ENCODE measurements around the gene IL31.
"Not testable (repeated sequence)": the region's sequence is repeated elsewhere in the genome, so short reads cannot be mapped to it uniquely, and the experiment has no call there.

Gene IL31

DNA sequence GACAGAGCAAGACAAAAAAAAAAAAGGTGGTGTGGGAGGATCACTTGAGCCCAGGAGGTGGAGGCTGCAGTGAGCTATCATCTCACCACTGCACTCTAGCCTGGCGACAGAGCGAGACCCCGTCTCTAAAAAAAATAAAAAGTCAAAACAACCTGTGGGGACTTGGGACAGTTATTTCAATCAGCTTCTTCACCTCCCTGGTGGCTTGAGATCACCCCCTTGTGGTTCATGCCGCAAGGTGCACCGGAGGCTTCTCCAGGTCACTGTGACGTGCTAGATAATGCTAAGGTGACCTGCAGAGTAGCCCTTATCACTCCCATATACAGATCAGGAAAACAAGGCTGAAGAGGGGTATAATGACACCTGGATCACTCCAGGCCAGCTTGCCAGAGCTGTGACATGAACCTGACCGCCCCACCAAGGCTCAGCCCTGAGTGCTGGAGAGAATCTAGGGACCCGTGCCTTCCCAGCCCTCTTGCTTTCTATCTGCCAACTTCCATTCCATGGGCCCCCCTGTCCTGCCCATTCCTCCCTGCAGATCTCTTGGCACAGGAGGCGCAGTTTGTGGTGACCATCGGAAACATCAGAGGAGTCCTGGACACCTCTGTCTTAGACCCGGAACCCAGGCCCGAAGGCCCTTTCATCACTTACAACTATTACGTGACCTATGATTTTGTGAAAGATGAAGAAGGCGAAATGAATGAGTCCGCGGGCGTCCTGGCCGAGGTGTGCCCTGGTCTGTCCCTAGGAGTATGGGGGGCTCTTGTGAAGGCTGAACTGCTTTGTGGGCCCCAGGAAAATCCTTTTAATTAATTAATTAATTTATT lies 17.0 kb upstream of the IL31 start:
- DNase-seq: peak; percentile 32 to 49

DNA sequence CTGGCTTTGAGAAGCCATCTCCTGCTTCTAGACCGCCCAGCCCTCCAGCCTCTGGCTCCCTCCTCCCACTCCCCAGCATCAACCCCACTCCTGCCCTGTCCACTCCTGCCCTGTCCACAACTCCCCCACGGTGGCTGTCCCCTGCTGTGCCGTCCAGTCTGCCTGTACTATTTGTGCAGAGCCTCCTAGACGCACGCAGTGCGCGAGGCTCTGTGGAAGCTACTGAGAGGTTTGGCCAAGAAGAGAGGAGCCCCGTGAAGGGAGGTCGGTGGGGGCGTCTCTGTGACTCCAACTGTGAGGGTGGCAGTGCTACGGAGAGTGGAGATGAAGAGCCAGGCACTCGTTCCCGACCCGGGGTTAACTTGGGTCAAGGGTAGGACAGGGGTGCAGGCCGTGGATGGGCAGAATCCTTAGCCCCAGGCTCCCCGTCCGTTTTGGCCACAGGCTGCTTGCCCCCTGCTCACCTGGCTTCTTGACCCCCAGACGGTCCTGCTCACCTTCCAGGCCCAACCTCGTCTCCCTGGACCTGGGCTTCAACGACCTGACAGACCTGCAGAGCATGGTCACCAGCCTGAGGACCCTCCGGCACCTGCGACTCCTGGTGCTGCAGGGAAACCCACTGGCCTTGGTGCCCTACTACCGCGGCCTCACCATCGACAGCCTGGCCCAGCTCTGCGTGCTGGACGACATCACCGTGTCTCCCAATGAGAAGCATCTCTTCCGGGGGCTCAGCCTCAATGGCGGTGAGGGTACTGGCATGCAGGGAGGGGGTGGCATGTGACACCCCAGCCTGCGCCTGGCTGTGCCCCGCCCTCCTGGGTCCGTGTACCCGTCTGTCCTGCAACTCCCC lies 15.8 kb upstream of the IL31 start:
- DNase-seq: no peak

DNA sequence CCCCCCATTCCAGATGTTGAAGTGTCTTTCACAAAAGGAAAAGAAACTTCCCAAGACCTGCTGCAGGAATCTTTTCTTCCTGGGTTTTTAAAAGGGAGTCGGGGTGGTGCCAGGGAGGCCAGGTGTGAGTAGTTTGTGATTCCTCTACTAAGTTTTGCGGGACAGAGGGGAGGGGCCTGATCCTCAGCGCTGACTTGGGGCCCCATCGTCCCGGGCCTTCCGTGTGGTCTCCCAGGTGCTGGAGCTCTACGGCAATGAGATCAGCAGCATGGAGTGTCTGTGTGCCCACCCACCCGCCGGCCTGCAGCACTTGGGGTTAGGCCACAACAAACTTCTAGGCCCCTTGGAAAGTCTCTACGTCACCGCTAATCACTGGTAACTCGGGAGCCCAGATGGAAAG lies 13.4 kb upstream of the IL31 start:
- no peak for DNase-seq

DNA sequence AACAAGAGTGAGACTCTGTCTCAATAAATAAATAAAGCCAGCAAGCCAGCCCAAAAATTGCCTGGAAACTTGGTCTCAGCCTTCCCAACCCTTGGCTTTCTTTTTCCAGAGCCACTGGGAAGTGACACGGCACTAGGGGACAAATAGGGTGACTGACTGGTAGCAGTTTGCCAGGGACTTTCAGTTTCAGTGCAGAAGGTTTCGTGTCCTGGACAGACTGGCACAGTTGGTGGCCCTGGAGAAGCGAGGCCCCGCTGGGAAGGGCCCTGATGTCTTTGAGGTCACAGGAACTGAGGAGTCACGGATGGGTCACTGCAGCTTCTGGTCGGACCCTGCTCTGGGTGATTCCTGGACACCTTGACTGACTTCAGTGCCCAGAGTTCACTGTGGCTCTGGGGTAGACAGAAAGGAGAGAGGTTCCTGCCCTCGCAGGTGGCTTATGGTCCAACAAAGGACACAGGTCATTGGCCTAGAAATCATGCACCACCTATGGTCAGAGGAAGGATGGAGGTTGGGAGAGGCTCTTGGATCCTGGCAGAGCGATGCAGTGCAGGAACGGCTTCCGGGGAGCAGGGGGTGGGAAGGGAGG lies 11.6 kb upstream of the IL31 start:
- no peak for DNase-seq

DNA sequence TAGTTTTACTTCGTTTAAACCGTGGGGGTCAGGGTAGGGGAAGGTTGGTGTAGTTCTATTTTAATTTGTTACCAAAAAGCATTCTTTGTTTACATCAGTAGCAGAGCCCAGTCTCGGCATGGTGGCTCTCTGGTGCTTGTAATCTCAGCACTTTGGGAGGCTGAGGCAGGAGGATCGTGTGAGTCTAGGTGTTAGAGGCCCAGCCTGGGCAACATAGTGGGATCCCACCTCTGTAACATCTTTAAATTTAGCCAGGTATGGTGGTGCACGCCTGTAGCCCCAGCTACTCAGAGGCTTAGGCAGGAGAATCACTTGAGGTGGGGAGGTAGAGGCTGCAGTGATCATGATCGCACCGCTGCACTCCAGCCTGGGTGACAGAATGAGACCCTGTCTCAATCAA lies 11.1 kb upstream of the IL31 start:
- DNase-seq: no peak

DNA sequence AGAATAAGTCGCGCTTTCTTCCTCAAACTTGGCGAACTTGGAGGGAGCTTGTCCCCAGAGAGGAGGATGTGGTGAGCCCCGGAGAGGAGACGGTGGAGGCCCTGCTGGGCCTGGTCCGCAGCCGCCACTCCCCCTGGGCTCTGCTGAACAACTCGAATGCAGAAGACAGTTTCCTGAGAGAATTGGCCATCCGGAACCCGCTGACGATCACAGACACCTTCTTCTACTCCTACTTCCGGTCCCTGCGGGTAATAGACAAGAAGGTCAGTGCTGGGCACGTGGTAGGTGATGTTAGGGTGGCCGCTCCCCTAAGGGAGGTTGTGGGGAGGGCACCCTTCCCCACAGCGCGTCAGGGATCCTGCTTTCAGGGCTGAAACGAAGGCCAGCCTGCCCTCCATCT lies 10.5 kb upstream of the IL31 start:
- no peak for DNase-seq

DNA sequence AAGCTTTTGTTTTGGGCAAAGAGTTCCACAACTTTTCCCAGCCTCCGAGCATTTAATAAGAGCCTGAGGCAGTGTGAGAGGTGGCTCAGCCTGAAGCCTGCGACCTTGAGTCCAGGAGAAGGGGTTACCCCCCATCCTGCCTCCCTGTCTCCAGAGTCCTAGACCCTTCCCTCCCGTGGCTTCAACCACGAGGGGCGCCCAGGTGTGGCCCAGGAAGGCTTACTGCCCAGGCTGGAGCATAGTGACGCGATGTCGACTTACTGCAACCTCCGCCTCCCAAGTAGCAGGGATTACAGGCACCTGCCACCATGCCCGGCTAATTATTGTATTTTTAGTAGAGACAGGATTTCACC lies 9.5 kb upstream of the IL31 start:
- DNase-seq: no peak

DNA sequence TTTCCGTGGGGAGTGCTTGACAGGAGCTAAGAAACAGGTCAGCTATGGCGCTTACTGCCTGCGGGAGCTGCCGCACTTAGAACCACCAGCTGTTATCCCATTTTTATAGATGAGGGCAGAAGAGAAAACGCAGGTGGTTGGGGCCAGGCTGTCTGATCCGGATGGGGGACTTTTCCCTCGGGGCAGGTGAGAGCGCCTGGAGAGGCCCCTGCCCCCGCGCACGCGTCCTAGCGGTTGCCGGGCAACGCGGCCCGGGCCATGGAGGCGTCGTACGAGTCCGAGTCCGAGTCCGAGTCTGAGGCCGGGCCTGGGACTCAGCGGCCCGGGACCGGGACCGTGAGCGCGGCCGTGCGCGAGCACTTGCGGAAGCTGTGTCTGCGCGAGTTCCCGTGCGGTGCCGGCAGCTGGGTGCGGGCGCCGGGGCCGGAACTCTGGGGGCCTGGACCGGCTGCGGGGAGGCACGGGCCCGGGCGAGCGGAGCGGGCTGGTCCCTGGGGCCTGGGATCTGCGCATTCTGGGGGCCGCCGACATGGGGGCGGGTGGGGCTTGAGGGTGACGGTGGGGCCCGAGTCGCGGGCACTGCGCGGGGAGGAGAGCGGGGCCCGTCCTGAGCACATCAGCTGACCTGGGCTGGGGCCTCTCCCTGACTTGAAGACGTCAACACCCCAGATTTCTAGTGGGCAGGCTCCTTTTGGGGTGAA lies 9.0 kb upstream of the IL31 start, which contains the start of gene LRRC43:
Gene LRRC43, plus strand, starts transcription at position 237 of the 701 bp plus-strand sequence. Its CDS starts 22 bp downstream, at position 259.
- peak in 1 of 2 experiments; percentile 60 for DNase-seq

DNA sequence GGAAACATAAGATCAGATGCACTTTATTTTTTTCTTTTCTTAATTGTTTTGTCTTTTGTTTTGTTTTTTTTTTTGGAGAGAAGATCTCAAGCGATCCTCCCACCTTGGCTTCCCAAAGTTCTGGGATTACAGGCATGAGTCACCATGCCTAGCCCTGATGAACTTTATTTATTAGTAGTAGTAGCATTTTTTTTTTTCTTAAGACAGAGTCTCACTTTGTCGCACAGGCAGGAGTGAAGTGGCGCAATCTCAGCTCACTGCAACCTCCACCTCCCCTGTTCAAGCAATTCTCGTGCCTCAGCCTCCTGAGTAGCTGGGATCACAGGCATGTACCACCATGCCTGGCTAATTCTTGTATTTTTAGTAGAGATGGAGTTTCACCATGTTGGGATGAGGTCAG lies 2.5 kb upstream of the IL31 start:
- not testable (repeated sequence) for DNase-seq

DNA sequence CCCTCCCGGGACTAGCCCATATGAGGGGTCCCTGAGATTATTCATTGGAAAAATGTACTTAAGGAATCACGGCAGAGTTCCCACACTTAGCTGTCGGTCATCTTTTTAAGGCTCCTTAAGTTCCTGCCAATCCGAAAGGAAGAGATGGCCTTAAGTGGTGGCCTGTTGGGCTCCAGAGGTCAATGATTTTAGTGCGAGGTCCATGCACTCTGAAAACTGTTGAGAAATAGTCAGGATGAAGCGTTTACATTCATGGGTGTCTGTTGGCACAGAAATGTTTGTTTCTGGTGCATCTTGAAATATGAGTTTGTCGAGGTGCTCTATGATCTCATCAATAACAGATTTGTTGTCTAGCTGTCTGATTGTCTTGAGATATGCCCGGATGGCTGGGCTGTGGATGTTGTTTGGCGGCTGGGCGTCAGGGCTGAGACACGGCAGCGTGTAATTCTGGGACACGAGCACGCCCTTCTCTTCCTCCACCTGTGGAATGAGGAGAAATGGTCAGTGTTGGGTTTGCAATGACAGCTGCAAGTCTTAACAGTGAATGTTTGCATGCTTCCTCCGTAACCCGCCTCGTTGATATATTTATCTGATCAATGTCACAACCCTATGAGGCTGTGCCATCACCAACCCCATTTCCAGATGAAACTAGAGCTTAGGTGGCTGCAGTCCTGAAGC lies 1.6 kb downstream of the IL31 start:
- no peak for DNase-seq

DNA sequence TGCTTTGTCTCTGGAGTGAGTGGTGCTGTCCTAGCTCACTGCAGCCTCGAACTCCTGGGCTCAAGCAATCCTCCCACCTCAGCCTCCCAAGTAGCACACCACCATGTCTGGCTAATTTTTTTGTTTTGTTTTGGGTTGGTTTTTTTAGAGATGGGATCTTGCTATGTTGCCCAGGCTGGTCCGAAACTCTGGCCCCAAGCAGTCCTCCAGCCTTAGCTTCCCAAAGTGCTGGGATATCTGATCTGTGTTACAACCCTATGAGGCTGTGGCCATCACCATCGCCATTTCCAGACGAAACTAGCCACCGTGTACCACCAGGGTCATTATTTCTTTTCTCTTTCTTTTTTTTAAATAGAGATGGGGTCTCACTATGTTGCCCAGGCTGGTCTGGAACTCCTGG lies 2.6 kb downstream of the IL31 start:
- DNase-seq: no peak

DNA sequence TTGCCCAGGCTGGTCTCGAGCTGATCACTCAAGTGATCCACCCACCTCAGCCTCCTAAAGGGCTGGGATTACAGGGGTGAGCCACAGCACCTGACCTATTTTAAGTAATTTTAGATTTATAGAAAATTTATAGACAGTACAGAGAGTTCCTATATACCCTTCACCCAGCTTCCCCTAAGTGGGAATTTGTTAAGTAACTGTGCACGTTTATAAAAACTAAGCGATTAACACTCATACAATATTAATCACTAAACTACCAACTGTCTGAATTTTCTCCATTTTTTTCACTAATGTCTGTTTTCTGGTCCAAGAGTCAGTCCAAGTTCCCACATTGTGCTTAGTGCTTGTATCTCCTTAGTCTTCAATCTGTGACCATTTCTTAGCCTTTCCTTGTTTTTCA lies 5.5 kb downstream of the IL31 start:
- no peak for DNase-seq

DNA sequence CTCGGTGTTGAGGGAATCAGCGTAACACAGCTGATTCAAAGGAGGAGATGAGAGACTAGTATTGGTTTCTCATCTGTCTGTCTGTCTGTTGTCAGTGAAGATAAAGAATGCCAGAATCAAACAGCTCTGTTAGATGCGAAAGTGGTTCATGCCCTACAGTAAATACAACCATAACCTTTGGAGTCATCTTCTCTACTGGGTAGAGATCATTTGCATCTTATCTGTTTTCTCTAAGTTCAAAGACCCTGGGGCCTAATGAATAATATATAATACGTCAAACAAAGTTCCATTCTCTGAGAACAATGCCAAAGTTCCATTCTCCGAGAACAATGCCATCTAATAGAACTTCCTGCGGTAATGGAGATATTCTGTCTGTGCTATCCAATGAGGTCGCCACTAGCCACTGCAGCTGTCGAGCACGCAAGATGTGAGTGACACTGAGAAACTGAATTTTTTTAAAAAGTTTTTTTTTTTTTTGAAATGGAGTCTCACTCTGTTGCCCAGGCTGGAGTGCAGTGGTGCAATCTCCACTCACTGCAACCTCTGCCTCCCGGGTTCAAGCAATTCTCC lies 6.6 kb downstream of the IL31 start:
- no peak for DNase-seq

DNA sequence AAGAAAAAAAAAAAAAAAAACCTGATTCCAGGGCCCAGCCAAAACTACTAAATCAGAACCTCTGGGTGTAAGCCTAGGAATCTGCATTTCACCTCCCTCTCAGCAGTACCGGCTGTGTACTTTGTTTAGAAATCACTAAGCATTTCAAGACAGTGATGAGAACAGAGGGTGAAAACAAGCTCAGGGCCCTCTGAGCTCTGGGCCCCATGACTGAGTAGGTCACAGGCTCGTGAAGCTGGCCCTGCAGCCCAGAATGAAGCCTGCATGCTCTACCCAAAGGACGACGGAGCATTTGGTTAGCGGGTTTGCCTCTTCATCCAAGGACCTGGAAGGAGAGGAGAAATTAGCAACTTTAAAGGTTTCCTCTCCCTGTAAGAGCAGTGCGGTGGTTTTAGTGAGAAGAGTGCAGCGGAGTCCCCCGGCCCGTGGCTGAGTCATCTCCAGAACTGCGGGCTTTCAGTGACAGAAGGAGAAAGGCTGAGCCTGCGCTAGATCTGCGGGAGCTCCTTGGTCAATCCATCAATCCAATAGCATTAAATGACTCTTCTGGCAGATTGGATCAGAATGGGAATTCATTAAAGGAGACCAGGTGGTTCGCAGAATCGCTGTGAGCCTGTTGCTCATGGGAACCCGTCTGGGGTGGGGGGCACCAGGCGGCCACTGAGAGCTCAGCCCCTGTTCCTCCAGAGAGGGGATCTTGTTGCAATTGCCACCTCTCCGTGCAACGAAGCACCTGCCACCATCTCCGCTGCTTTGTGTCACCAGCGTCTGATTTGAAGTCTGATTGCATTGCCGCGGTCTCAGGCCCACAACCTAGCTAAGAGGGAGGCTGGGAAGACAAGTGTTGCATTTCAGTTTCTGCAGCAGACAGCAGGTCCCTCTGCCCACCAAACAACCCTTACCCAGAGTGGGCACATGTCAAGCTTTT lies 7.3 kb downstream of the IL31 start:
- DNase-seq: no peak

DNA sequence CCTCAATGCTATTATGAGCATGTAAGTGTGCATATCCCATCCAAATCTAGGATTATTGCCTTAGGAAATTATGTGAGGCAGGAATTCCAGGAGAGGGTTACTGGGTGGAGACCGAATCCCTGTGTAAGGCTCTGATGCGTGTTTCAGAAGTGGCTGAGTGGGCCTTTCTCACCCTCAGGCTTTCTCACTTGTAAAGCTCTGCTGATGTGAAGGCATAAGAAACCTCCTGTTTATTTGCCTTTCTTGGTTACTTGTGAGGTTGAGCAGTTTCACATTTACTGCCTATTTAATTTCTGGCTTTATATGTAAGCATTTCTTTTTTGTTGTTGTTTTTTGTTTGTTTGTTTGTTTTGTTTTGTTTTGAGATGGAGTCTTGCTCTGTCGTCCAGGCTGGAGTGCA lies 11.0 kb downstream of the IL31 start:
- DNase-seq: no peak

DNA sequence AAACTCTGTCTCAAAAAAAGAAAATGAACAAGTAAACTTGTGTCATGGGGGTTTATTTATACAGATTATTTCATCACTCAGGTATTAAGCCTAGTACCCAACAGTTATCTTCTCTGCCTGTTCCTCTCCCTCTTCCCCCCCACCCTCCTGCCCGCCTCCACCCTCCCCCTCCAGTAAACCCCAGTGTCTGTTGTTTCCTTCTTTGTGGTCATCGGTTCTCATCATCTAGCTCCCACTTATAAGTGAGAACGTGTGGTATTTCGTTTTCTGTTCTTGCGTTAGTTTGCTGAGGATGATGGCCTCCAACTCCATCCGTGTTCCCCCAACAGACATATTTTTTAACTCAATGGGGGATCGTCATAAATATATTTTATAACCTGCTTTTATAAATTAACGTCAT lies 12.3 kb downstream of the IL31 start:
- no peak for DNase-seq

DNA sequence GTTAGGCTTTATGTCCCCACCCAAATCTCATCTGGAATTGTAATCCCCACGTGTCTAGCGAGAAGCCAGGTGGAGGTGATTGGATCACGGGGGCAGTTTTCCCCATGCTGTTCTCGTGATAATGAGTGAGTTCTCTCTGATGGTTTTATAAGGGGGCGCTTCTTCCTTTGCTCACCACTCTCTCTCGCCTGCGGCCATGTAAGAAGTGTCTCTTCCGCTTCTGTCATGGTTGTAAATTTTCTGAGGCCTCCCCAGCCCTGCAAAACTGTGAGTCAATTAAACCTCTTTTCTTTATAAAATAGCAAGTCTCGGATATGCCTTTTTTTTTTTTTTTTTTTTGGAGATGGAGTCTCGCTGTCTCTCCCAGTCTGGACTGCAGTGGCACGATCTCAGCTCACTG lies 13.3 kb downstream of the IL31 start:
- DNase-seq: no peak

DNA sequence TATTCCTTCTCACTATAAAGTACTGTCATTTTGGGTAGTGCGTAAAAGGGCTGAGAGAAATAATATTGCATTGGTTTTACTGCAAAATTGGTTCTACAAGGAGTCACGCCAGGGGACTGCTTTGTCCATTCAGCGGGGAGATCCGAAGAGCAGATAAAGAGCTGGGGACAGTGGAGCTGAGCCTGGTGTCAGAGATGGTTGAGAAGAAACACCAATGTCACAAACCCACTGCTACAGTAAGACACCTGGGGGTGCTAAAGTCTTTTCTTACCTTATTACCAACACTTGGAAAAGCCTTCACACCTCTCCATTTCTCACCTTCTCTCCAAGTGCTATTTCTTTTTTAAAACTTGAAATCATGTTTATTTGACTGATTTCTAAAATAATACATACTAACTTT lies 14.1 kb downstream of the IL31 start:
- no peak for DNase-seq

DNA sequence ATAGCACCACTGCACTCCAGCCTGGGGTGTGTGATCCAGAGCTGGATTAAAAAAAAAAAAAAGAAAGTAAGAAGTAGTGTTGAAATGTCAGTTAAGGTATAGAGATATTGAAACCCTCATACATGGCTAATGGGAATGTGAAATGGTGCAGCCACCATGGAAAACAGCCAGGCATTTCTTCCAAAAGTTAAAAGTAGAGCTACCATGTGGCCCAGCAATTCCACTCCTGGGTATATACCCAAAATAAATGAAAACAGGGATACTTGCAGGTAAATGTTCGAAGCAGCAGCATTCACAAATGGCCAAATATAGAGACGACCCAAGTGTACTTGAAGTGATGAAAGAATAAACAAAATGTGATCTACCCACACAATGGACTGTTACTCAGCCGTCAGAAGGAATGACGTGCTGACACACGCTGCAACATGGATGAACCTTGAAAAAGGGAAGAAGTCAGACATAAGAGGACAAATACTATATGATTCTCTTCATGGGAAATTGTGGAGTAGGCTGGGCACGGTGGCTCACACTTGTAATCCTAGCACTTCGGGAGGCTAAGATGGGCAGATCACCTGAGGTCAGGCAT lies 15.2 kb downstream of the IL31 start:
- DNase-seq: no peak

DNA sequence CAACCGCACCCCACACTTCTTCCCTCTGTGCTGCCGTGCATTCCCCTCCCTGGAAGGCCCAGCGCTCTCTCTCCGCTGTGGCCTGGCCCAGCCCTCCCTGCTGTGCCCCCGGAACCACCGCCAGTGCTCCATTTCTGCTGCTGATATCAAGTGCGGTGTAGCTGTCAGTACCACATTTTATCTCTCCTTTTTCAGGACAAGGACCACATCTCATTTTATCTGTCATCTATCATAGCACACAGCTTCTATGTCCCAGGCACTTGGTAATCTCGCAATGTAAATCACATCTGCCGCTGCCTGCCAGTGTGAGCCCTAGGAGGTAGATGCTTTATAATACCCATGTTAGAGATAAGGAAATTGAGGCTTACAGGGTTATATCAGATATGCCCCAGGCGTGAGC lies 18.3 kb downstream of the IL31 start:
- no peak for DNase-seq

DNA sequence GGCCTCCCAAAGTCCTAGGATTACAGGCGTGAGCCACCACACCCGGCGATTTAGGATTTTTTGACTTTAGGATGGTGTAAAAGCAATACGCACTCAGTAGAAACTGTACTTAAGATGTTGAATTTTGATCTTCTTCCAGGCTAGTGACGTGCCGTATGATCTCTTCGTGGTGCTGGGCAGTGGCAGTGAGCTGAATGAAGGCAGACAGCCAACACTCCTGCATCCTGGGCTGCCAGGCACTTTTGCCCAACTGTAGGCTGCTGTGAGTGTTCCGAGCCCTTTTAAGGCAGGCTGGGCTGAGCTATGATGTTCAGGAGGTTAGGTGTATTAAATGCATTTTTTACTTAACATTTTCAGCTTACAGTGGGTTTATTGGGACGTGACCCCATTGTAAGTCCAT lies 21.3 kb downstream of the IL31 start:
- no peak for DNase-seq
